Osteoblast (primary cell): ENCODE results near the gene ARID3A. TPM values are rescaled to one million over a fixed set of nuclear protein-coding genes. Genes with fewer than 3 reads are reported as not detected.

Source experiments
- DNase-seq: peaks from one replicate; pipeline ENCODE4 v3.0.0; 2011; ENCODE audit warnings: low spot score, mixed read lengths; ENCODE audit not compliant: insufficient read length; ENCODE audit errors: missing footprints
- H2AFZ ChIP-seq: 2 replicates; pipeline ENCODE4 v1.6.0; 2011; ENCODE audit warnings: mild to moderate bottlenecking, low read length
- H3K27ac ChIP-seq: 2 replicates; pipeline ENCODE4 v1.5.1; 2011; ENCODE audit warnings: mild to moderate bottlenecking, low read depth, low read length, moderate library complexity
- H3K27me3 ChIP-seq: 2 replicates; pipeline ENCODE4 v1.6.0; 2012; ENCODE audit warnings: mild to moderate bottlenecking, control low read depth, inconsistent platforms, low read length, moderate library complexity; ENCODE audit not compliant: insufficient read depth
- H3K36me3 ChIP-seq: 2 replicates; pipeline ENCODE4 v1.5.1; 2011; ENCODE audit warnings: mild to moderate bottlenecking, low read length, control low read depth, moderate library complexity; ENCODE audit not compliant: insufficient read depth
- H3K4me1 ChIP-seq: 2 replicates; pipeline ENCODE4 v1.5.1; 2011; ENCODE audit warnings: mild to moderate bottlenecking, low read length, control low read depth, moderate library complexity; ENCODE audit not compliant: insufficient read depth
- H3K4me2 ChIP-seq: 2 replicates; pipeline ENCODE4 v1.6.0; 2011; ENCODE audit warnings: mild to moderate bottlenecking, low read length; ENCODE audit not compliant: insufficient read depth
- H3K4me3 ChIP-seq: fragments of 200-600 bp; sonication (generic); 3 replicates; pipeline ENCODE4 v1.5.1; 2012; ENCODE audit warnings: mild to moderate bottlenecking, low read length, inconsistent platforms; ENCODE audit not compliant: insufficient read depth
- H3K79me2 ChIP-seq: 2 replicates; pipeline ENCODE4 v1.6.0; 2012; ENCODE audit warnings: mild to moderate bottlenecking, low read length, control low read depth, inconsistent platforms; ENCODE audit not compliant: insufficient read depth
- H3K9me3 ChIP-seq: 2 replicates; pipeline ENCODE4 v1.5.1; 2011; ENCODE audit warnings: low read depth, low read length, control low read depth
- H4K20me1 ChIP-seq: 2 replicates; pipeline ENCODE4 v1.6.0; 2012; ENCODE audit warnings: mild to moderate bottlenecking, low read length, control low read depth; ENCODE audit not compliant: insufficient read depth
- total RNA-seq: library from RNA; depleted of rRNA; stranded (reverse); fragments of >200 nt; gene quantifications from 2 replicates; pipeline ENCODE4 v1.2.3, GENCODE V29; 2012
- TF ChIP-seq, protein P1 (sequence below): IDR thresholded peaks from 2 replicates; pipeline ENCODE4 v1.5.1; 2011; ENCODE audit warnings: mild to moderate bottlenecking, low read depth, low read length, moderate library complexity; ENCODE audit errors: extremely low read depth

Gene ARID3A
- total RNA-seq, 1 donor, result 21.7 TPM

GRCh38 chr19:961866-962620 is 36.2 kb downstream of the ARID3A start:
- H3K79me2 ChIP-seq, result peaks cover 4% of the 10 kb centered on the region
- peaks cover 16% of the 10 kb centered on the region for H3K36me3 ChIP-seq
- no peaks in the 10 kb centered on the region for H3K27me3 ChIP-seq
- no peak overlapping the region for H3K4me2 ChIP-seq
- H3K9me3 ChIP-seq, result no peaks in the 10 kb centered on the region
- peaks cover 3% of the 10 kb centered on the region for H4K20me1 ChIP-seq
- peak; percentile 97 for DNase-seq
- TF ChIP-seq, protein P1, sequence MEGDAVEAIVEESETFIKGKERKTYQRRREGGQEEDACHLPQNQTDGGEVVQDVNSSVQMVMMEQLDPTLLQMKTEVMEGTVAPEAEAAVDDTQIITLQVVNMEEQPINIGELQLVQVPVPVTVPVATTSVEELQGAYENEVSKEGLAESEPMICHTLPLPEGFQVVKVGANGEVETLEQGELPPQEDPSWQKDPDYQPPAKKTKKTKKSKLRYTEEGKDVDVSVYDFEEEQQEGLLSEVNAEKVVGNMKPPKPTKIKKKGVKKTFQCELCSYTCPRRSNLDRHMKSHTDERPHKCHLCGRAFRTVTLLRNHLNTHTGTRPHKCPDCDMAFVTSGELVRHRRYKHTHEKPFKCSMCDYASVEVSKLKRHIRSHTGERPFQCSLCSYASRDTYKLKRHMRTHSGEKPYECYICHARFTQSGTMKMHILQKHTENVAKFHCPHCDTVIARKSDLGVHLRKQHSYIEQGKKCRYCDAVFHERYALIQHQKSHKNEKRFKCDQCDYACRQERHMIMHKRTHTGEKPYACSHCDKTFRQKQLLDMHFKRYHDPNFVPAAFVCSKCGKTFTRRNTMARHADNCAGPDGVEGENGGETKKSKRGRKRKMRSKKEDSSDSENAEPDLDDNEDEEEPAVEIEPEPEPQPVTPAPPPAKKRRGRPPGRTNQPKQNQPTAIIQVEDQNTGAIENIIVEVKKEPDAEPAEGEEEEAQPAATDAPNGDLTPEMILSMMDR, result no peak
- no peak overlapping the region for H2AFZ ChIP-seq
- peaks cover 3% of the 10 kb centered on the region for H3K4me1 ChIP-seq
- H3K27ac ChIP-seq, result no peak overlapping the region
- H3K4me3 ChIP-seq, result no peak overlapping the region

GRCh38 chr19:962683-963400 is 37.0 kb downstream of the ARID3A start:
- peaks cover 3% of the 10 kb centered on the region for H4K20me1 ChIP-seq
- no peaks in the 10 kb centered on the region for H3K79me2 ChIP-seq
- H3K27me3 ChIP-seq, result no peaks in the 10 kb centered on the region
- H3K27ac ChIP-seq, result no peak overlapping the region
- H3K4me2 ChIP-seq, result no peak overlapping the region
- H3K9me3 ChIP-seq, result no peaks in the 10 kb centered on the region
- H2AFZ ChIP-seq, result no peak overlapping the region
- TF ChIP-seq, protein P1, result no peak
- peaks cover 22% of the 10 kb centered on the region for H3K36me3 ChIP-seq
- H3K4me1 ChIP-seq, result no peaks in the 10 kb centered on the region
- no peak overlapping the region for H3K4me3 ChIP-seq
- no peak for DNase-seq

DNA sequence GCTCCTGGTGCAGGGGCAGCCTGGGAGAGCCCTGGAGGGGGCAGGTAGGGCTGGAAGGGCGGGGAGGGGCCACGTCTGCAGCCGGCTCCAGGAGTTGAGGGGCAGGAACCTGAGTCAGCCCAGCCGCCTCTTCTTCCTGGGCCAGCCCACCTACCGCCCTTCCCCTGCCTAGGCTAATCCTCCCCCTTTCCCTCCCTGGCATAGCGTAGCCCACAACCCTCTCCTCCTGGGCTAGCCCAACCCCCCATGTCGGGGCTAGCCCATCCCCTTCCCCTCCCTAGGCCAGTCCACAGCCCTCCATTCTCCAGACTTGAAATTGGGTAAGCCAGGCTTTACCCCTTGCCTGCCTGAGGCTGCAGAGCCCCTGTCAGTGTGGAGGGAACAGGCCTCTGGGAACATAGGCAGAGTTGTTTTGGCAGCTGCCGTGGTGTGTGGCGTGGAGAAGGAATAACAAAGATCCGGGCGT is 37.7 kb downstream of the ARID3A start:
- H3K27me3 ChIP-seq, result no peaks in the 10 kb centered on the region

DNA sequence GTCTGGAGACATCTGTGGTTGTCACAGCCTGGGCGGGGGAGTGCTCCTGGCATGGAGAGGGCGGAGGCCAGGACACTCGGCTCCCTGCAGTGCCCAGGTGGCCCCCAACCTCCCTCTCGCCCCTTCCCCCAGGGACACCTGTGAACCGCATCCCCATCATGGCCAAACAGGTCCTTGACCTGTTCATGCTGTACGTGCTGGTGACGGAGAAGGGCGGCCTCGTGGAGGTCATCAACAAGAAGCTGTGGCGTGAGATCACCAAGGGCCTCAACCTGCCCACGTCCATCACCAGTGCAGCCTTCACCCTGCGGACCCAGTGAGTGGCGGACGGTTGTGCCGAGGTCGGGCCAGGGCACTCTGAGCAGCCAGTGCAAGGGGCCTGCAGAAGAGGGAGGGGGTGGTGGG is 38.3 kb downstream of the ARID3A start:
- Histone ChIP-seq H3K79me2 (no peaks in the 10 kb centered on the region), H3K27me3 (no peaks in the 10 kb centered on the region), H3K4me2 (no peak overlapping the region), H3K9me3 (no peaks in the 10 kb centered on the region), H3K27ac (no peak overlapping the region), H4K20me1 (peaks cover 3% of the 10 kb centered on the region), H2AFZ (no peak overlapping the region), H3K4me1 (no peaks in the 10 kb centered on the region), H3K4me3 (no peak overlapping the region), H3K36me3 (peaks cover 31% of the 10 kb centered on the region)
- TF ChIP-seq, protein P1, result no peak
- DNase-seq, result no peak

More for the DNA sequence above, 37.7 kb downstream of the ARID3A start:
- no peak overlapping the region for H2AFZ ChIP-seq
- no peaks in the 10 kb centered on the region for H3K9me3 ChIP-seq
- H3K4me3 ChIP-seq, result no peak overlapping the region
- TF ChIP-seq, protein P1, result no peak
- no peaks in the 10 kb centered on the region for H3K4me1 ChIP-seq
- DNase-seq, result no peak
- no peak overlapping the region for H3K27ac ChIP-seq
- peaks cover 3% of the 10 kb centered on the region for H4K20me1 ChIP-seq
- no peak overlapping the region for H3K4me2 ChIP-seq
- no peaks in the 10 kb centered on the region for H3K79me2 ChIP-seq
- H3K36me3 ChIP-seq, result peaks cover 25% of the 10 kb centered on the region
